ENCODE measurements around the gene ZSCAN29. TPM values are rescaled to one million over a fixed set of nuclear protein-coding genes. Genes with fewer than 3 reads are reported as not detected.

The ZSCAN29 gene
- total RNA-seq (2014; rRNA removed; shearing (Covaris generic)) = 21.9 and 24.0 TPM in 2 replicates

GRCh38 chr15:43370975-43371974, at the start of gene ZSCAN29, which contains the start of gene TUBGCP4:
Gene ZSCAN29 (minus strand): TSS chr15:43371043. CDS start chr15:43369913, 1,130 bp downstream.
Gene TUBGCP4 (plus strand): TSS chr15:43371101. CDS start chr15:43371355, 254 bp downstream.

GRCh38 chr15:43329960-43330779, 40.7 kb downstream of the ZSCAN29 start, which contains the start of gene LCMT2:
Gene LCMT2 (minus strand): TSS chr15:43330573. CDS start chr15:43330489, 84 bp downstream.

Other genes starting within 250 kb of the ZSCAN29 start
- gene TMEM62, start 237.5 kb downstream of the ZSCAN29 start, total RNA-seq (2014; rRNA removed; shearing (Covaris generic)) = 21.7 and 25.8 TPM in 2 replicates
- 51.1 and 53.4 TPM in 2 replicates for gene CCNDBP1, start 185.6 kb downstream of the ZSCAN29 start, total RNA-seq (2014; rRNA removed; shearing (Covaris generic))
- not detected in 2 replicates for gene EPB42, start 150.0 kb downstream of the ZSCAN29 start, total RNA-seq (2014; rRNA removed; shearing (Covaris generic))
- gene TGM5, start 104.1 kb downstream of the ZSCAN29 start, total RNA-seq (2014; rRNA removed; shearing (Covaris generic)) = 0.66 TPM in 1 of 2 replicates, not detected in the other
- not detected in 2 replicates for gene TGM7, start 68.8 kb downstream of the ZSCAN29 start, total RNA-seq (2014; rRNA removed; shearing (Covaris generic))
- gene LCMT2, start 40.5 kb downstream of the ZSCAN29 start, total RNA-seq (2014; rRNA removed; shearing (Covaris generic)) = 16.9 and 19.5 TPM in 2 replicates
- 12.4 and 12.6 TPM in 2 replicates for gene TUBGCP4, start 58 bp upstream of the ZSCAN29 start, total RNA-seq (2014; rRNA removed; shearing (Covaris generic))
- 37.9 and 43.2 TPM in 2 replicates for gene TP53BP1, start 122.1 kb upstream of the ZSCAN29 start, total RNA-seq (2014; rRNA removed; shearing (Covaris generic))
- gene MAP1A, start 146.6 kb upstream of the ZSCAN29 start, total RNA-seq (2014; rRNA removed; shearing (Covaris generic)) = 2.2 and 2.4 TPM in 2 replicates
- 7.5 and 26.7 TPM in 2 replicates for gene PPIP5K1, start 219.2 kb upstream of the ZSCAN29 start, total RNA-seq (2014; rRNA removed; shearing (Covaris generic))
- 1.3 TPM in 1 of 2 replicates, not detected in the other for gene CKMT1B, start 223.0 kb upstream of the ZSCAN29 start, total RNA-seq (2014; rRNA removed; shearing (Covaris generic))
- 0.21 TPM in 1 of 2 replicates, not detected in the other for gene STRC, start 247.8 kb upstream of the ZSCAN29 start, total RNA-seq (2014; rRNA removed; shearing (Covaris generic))